Posterior cingulate gyrus (tissue), 11 donors: ENCODE results near the gene FSIP1.

Source experiments
- DNase-seq, 10 donors: peaks; one replicate each; pipeline versions ENCODE4 v3.0.0 to v3.0.0-alpha.2; 2020 to 2021; ENCODE audit warnings: mixed read lengths in 3 of 10
- intact Hi-C: fragments of 100-400 bp; cut with DNase I; formaldehyde crosslinking; loops from one replicate; pipeline ENCODE4 v1.15.1; 2023

The FSIP1 gene

DNA sequence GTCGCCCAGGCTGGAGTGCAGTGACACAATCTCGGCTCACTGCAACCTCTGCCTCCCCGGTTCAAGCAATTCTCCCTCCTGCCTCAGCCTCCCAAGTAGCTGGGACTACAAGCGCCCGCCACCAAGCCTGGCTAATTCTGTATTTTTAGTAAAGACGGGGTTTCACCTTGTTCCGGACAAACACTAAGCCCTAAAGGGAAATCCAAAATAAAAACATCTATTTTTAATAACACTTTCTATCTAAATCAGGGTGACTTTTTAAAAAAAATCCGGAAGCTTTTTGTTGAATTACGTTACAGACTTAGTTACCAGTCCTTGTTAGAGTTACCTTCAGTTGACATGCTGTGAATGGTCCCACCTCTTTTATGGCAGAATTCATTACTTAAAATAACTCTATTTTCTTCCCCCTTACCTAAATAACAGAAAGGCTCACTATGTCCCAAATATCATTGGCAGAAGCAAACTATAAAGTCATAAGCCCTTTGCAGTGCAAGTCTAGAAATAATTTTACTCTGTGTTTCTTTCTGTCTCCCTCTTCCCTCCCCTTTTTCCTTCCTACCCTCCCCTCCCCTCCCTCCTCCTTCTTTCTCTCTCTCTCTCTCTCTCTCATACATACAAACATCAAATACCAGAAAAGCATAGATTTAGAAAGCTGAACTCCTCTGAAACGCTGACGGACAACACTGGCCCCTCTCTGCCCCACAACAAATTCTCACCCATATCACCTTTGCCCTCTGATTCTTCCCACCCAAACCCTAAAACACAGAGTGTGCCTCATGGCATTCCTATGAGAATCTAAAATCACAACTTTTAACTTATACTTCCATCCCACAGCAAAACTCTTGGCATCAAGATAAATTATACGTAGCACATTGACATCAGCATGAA lies 183.4 kb downstream of the FSIP1 start:
- DNase-seq, result no peak
- intact Hi-C loops, result no loop called here

DNA sequence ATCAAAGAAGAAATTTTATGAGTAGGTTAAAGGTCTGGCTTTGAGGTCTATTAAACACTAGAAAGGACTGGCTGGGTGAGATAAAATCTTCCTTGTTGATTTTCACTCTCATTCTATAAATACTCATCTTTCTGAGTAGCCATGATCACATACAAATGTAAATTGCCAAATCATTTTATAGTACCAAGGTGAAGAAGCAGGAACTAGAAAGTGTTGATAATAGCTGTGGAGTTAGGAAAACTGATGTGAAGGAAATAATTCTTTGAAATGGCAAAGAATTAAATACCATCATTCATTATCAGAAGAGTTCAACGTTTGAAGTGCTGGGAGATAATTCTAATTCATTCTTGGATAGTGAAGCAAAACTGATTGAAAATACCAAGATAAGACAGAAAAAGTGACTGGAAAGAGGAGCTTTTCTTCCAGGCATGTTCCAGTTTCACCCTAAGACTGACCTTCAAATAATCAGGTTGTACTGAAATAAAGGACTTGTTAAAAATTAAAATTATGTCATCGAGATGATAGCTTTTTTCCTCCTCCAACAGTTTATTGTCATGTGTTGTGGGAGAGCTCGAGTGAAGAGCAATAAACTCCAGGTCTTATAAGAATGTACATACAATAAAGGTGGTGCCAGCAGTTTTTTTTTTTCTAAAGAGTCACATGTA lies 184.3 kb downstream of the FSIP1 start:
- intact Hi-C loops, result no loop called here
- DNase-seq, result no peak

DNA sequence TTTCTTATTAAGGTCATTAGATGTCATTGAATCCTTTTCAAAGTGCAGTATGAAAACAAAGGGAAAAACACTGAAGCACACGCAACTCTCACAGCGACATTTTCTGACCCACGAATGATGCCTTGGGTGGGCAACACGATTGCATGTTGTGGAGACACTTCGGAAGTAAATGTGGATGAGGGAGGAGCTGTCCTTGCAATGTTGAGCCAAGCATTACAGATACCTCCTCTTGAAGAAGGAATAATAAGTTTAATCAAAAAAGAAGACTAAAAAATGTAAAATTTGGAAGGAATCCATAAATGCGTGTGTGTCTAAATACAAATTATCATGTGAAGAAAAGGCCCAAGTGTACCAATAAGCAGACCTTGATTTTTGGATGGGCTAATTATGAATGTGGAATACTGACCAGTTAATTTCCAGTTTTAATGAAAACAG lies 184.9 kb downstream of the FSIP1 start:
- DNase-seq, result no peak
- intact Hi-C loops, result no loop called here

DNA sequence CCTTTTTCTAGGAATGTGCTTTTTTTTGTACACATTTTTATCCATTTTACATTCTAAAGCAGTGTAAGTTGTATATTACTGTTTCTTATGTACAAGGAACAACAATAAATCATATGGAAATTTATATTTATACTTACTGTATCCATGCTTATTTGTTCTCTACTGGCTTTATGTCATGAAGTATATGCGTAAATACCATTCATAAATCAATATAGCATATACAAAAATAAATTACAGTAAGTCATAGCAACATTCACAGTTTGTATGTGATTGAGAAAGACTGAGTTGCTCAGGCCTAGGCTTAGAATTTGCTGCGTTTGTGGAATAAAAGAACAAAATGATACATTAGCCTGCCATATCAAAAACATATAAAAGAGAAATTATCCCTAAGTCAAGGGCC lies 185.3 kb downstream of the FSIP1 start:
- intact Hi-C loops, result no loop called here
- DNase-seq, result no peak

DNA sequence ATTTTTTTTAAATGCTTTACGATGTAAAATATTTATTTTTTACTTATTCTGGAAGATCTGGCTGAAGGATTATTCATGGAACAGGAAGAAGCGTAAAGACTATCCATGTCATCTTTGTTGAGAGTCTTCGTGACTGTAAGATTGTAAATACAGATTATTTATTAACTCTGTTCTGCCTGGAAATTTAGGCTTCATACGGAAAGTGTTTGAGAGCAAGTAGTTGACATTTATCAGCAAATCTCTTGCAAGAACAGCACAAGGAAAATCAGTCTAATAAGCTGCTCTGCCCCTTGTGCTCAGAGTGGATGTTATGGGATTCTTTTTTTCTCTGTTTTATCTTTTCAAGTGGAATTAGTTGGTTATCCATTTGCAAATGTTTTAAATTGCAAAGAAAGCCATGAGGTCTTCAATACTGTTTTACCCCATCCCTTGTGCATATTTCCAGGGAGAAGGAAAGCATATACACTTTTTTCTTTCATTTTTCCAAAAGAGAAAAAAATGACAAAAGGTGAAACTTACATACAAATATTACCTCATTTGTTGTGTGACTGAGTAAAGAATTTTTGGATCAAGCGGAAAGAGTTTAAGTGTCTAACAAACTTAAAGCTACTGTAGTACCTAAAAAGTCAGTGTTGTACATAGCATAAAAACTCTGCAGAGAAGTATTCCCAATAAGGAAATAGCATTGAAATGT lies 186.1 kb downstream of the FSIP1 start:
- intact Hi-C loops, result no loop called here
- no peak for DNase-seq

DNA sequence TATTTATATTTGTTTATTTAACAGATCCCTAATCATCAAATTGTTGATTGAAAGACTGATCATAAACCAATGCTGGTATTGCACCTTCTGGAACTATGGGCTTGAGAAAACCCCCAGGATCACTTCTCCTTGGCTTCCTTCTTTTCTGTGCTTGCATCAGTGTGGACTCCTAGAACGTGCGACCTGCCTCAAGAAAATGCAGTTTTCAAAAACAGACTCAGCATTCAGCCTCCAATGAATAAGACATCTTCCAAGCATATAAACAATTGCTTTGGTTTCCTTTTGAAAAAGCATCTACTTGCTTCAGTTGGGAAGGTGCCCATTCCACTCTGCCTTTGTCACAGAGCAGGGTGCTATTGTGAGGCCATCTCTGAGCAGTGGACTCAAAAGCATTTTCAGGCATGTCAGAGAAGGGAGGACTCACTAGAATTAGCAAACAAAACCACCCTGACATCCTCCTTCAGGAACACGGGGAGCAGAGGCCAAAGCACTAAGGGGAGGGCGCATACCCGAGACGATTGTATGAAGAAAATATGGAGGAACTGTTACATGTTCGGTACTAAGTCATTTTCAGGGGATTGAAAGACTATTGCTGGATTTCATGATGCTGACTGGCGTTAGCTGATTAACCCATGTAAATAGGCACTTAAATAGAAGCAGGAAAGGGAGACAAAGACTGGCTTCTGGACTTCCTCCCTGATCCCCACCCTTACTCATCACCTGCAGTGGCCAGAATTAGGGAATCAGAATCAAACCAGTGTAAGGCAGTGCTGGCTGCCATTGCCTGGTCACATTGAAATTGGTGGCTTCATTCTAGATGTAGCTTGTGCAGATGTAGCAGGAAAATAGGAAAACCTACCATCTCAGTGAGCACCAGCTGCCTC lies 187.1 kb downstream of the FSIP1 start:
- intact Hi-C loops, result no loop called here
- no peak for DNase-seq

DNA sequence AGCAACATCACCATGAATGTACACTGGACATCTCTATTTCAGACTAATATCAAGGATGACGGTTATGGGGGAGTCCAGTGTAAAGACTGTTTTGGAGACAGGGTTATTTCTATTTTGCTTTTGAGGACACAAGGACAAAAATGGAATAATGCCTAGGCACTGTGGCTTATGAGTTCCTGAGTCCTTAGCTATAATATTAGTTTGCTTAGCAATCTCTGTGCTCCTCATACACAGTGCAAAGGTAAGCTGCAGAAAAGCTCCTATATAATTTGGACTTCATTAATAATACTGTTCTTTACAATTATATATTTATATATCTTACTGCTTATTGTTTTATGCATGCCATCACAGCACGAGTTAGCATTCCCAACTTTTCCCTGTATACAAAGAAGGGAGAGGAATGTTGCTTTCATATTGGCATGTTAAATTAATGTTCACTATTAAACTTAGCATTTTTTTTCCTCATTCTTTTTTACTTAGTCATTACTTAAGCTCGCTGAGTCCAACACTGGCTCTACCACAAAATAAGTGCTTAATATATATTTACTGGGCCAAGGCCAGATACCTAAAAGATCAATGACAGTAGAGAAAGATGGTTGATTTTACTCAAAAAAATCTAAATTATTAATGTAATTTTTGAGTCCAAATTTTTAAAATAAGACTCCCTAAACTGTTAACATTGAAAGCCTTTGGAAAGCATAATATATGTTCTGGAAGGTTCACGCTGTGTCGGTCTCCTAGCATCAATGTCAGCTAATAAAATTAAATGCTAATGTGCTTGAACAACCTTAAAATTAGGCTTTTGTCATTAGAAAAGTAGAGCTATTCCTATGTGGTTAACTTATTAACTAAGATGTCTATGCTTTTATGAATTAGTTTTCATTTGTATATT lies 187.9 kb downstream of the FSIP1 start:
- intact Hi-C loops, result no loop called here

DNA sequence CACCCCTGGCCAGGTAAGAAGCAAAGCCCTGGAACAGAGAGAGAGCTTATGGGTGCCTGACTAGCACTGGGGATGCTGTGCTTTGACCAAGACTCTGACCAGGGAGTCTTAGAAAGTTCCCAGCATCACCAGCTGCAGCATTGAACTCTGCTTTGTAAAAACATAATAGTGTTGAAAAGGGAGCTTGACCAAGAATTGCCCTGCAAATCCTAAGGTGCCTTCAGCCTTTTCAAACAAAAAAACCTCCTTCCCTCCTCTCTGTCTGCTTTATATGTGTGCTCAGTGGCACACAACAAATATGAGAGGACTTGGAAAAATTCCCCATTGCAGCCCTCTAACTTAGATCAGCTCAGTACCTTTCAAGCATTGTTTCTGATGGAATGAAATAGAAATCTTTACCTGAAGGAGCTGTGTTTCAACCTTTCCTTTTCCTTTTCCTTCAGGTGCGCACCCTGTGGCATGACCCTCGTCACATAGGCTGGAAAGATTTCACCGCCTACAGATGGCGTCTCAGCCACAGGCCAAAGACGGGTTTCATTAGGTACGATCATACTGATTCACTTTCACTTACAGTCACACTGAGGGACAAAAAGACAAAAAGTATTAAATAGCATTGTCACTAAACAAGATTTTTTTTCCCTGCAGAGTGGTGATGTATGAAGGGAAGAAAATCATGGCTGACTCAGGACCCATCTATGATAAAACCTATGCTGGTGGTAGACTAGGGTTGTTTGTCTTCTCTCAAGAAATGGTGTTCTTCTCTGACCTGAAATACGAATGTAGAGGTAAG lies 188.8 kb downstream of the FSIP1 start:
- no peak for DNase-seq
- intact Hi-C loops, result no loop called here

More for the DNA sequence above, 187.9 kb downstream of the FSIP1 start:
- no peak for DNase-seq

DNA sequence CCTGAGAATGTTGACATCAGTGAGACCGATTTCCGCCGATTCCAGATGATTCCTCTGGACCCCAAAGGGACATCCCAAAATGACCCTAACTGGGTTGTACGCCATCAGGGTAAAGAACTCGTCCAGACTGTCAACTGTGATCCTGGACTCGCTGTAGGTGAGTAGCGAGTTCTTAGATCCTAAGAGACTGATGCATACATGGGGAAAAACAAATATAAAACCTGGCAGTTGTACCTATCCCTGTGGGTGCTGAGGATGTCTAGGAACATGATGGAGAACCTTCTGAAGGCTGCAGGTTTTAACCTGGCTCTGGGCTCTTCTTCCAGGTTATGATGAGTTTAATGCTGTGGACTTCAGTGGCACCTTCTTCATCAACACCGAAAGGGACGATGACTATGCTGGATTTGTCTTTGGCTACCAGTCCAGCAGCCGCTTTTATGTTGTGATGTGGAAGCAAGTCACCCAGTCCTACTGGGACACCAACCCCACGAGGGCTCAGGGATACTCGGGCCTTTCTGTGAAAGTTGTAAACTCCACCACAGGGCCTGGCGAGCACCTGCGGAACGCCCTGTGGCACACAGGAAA lies 189.5 kb downstream of the FSIP1 start:
- no peak for DNase-seq
- intact Hi-C loops, result no loop called here

DNA sequence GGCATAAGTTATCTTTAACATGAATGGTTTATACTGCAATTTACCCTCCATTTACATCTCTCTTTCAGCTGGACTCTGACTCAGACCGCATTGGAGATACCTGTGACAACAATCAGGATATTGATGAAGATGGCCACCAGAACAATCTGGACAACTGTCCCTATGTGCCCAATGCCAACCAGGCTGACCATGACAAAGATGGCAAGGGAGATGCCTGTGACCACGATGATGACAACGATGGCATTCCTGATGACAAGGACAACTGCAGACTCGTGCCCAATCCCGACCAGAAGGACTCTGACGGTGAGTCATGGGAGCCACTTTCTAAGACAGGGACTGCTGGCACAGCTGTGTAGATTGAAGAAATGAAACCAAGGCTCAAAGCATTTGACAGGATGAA lies 190.1 kb downstream of the FSIP1 start:
- no peak for DNase-seq
- intact Hi-C loops, result no loop called here

DNA sequence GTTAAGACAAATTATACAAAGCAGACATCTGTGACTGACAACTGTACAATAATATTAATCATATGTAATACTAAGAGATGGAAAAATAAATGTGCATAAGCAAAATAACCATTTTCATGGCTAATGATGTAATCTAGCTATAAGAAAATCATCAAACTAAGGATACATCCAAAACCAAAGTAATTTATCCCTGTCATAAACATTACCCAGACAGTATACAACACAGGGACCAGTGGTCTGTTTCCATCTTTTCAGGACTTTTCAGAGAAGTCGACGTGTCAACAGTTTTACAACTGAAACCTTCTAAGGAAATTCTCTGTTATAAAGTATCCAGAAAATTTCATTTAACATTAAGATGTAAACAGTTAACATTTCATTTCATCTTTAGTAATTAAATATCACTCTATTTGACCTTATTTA lies 190.7 kb downstream of the FSIP1 start:
- intact Hi-C loops, result no loop called here
- DNase-seq, result no peak

DNA sequence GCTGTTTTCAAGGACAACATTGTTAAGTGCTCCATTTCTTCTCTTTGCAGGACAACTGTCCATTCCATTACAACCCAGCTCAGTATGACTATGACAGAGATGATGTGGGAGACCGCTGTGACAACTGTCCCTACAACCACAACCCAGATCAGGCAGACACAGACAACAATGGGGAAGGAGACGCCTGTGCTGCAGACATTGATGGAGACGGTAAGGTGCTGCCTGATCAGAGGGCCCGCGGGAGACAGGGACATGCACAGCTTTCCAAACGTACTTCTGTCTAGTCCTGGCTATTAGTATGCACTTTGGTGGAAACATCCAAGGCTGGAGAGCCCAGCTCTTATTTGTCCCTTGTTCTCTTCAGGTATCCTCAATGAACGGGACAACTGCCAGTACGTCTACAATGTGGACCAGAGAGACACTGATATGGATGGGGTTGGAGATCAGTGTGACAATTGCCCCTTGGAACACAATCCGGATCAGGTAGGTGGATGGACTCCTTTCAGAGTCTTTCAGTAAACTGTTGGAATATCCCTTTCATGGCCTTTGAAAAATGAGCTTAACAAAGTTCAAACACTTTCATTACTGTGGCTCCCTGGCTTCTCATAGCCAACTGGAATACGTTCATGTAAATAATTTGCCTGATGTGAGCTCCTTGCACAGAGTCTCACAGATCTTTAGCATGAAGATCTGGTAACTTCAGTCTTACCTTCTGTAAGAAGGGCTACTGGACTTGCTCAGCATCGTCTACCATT lies 191.3 kb downstream of the FSIP1 start:
- intact Hi-C loops, result no loop called here

DNA sequence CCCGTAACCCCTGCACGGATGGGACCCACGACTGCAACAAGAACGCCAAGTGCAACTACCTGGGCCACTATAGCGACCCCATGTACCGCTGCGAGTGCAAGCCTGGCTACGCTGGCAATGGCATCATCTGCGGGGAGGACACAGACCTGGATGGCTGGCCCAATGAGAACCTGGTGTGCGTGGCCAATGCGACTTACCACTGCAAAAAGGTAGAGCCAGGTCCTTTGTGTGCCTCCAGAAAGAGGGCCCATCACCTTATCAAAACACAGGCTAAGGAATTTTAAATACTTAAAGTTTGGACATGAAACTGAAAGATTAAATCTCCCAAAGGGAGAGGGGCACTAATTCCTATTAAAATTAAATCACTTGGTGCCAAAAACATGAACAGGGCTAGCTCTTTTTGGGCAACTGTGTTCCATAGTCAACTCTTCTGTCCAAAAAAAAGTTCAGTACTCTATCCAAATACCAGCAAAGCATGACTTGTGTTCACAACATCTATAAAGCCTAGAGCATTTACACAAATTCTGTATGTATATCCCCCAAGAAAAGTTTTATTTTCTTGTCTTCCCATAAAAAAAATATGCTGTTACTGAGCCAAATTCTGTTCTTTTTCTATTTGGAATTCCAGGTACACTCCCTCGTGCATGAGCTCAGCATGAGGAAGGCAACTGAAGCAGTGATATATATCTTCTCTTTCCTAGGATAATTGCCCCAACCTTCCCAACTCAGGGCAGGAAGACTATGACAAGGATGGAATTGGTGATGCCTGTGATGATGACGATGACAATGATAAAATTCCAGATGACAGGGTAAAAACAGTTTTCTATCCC lies 192.6 kb downstream of the FSIP1 start:
- no peak for DNase-seq
- intact Hi-C loops, result loop anchor here (10.0 kb wide), 2 partner anchors 165 to 885 kb away; no protein-coding TSS in a partner anchor

More for the DNA sequence above, 191.3 kb downstream of the FSIP1 start:
- no peak for DNase-seq

DNA sequence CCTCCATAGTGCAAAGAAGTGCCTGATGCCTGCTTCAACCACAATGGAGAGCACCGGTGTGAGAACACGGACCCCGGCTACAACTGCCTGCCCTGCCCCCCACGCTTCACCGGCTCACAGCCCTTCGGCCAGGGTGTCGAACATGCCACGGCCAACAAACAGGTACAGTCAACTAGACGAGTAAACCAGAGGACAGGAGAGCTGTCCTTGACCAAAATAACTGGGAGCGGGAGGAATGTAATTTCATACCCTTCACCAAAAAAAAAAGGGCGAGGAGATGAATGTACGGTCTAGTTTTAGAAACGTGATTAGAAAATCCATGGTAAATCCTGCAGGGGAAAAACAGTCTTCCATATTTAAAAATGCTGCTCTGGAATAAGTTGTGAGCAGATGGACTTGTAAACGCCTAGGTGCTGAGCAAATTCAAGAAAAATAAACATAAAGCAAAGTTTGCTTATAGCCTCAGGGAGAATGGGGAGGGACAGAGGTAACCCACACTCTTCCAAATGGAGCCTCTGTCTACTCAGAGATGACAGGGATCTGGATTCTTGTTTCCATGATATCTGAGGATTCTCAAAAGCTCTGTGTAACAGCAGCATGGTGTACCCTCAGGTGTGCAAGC lies 193.3 kb downstream of the FSIP1 start:
- no peak for DNase-seq
- intact Hi-C loops, result loop anchor here (10.0 kb wide), 2 partner anchors 165 to 885 kb away; no protein-coding TSS in a partner anchor

DNA sequence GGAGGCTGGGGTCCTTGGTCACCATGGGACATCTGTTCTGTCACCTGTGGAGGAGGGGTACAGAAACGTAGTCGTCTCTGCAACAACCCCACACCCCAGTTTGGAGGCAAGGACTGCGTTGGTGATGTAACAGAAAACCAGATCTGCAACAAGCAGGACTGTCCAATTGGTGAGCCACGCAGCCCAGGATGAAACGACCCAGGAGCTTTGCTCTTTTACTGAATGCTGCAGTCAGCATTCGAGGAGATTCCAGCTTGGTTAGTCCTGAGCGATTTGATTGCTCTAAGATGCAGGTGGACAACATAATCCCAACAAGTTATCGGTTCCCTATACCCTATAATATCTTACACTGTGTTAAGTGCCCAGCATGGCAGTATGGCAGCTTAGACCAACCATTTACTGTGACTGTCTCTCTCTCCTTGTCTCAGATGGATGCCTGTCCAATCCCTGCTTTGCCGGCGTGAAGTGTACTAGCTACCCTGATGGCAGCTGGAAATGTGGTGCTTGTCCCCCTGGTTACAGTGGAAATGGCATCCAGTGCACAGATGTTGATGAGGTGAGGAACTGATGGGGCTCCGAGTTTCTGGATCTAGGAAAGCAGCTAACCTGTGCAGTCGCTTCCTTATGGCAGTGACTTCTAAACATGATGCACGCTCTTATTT lies 194.0 kb downstream of the FSIP1 start:
- intact Hi-C loops, result loop anchor here (10.0 kb wide), 2 partner anchors 166 to 884 kb away; no protein-coding TSS in a partner anchor
- DNase-seq, result no peak
